Erythroblast (primary cell): ENCODE measurements around the gene MUC2.

Source experiments
- GATA1 ChIP-seq: IDR thresholded peaks from 2 replicates; pipeline ENCODE4 v1.6.1; 2011; ENCODE audit warnings: low read depth, mild to moderate bottlenecking, control low read depth, low read length, moderate library complexity
- POLR2A ChIP-seq: IDR thresholded peaks from 2 replicates; pipeline ENCODE4 v1.6.1; 2011; ENCODE audit warnings: mild to moderate bottlenecking, low read length

GRCh38 chr11:1092145-1092670, 17.5 kb downstream of the MUC2 start:
- no peak for TF ChIP-seq POLR2A
- TF ChIP-seq GATA1: no peak
